Stomach (tissue), 4 donors: ENCODE data around the gene CNTN4.

Source experiments
- EP300 ChIP-seq: sonication (generic); formaldehyde crosslinking; IDR thresholded peaks from one replicate; pipeline ENCODE4 v1.6.1; 2017; ENCODE audit warnings: antibody characterized with exemption
- POLR2A ChIP-seq, 4 donors: fragments of 450-650 bp; IDR thresholded peaks; one replicate each; pipeline ENCODE4 v1.6.1; 2016; ENCODE audit warnings: antibody characterized with exemption in 4 of 4, control low read depth in 2 of 4, mild to moderate bottlenecking in 1 of 4, moderate library complexity in 1 of 4
- POLR2AphosphoS5 ChIP-seq, 3 donors: sonication (generic); formaldehyde crosslinking; IDR thresholded peaks; one replicate each; pipeline ENCODE4 v1.6.1; 2016; ENCODE audit warnings: antibody characterized with exemption in 3 of 3
- TF ChIP-seq, protein P1 (sequence below), 7 experiments: fragments of 450-650 bp in 4 of 7; fragments of 200-600 bp in 3 of 7; sonication (generic) in 3 of 7; IDR thresholded peaks; one replicate each; pipeline ENCODE4 v1.5.1; 2016 to 2019; ENCODE audit warnings: antibody characterized with exemption in 7 of 7, control low read depth in 2 of 7, mild to moderate bottlenecking in 1 of 7

DNA sequence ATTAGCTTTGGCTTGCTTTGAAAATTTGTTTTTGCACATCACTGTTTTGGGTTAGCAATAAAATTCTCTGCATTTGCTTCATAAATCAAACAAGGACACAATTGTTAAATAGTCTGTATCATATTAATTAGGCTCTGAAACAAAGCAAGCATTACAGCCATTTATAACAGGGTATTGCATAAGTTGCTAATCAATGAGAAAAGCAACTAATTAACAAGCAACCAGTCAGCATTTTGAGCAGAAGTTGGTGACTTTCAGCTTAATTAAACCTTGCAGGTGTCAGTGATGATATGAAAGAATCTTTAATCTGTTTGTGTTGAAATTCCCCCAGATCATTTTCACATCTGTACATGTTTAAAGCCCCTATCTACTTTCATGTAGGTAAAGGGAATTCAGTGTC is 516.4 kb downstream of the CNTN4 start:
- TF ChIP-seq, protein P1, sequence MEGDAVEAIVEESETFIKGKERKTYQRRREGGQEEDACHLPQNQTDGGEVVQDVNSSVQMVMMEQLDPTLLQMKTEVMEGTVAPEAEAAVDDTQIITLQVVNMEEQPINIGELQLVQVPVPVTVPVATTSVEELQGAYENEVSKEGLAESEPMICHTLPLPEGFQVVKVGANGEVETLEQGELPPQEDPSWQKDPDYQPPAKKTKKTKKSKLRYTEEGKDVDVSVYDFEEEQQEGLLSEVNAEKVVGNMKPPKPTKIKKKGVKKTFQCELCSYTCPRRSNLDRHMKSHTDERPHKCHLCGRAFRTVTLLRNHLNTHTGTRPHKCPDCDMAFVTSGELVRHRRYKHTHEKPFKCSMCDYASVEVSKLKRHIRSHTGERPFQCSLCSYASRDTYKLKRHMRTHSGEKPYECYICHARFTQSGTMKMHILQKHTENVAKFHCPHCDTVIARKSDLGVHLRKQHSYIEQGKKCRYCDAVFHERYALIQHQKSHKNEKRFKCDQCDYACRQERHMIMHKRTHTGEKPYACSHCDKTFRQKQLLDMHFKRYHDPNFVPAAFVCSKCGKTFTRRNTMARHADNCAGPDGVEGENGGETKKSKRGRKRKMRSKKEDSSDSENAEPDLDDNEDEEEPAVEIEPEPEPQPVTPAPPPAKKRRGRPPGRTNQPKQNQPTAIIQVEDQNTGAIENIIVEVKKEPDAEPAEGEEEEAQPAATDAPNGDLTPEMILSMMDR (IDR thresholded peaks at IDR 0.05): no peak
- TF ChIP-seq EP300 (no peak), POLR2AphosphoS5 (IDR thresholded peaks at IDR 0.05) (no peak), POLR2A (IDR thresholded peaks at IDR 0.05) (no peak)
